K562 (cell line): ENCODE measurements around the gene ABCG1. TPM values are rescaled to one million over a fixed set of nuclear protein-coding genes. Genes with fewer than 3 reads are reported as not detected.

ENCODE experiments used
- ATF3 ChIP-seq, 2 experiments: fragments of 450-650 bp in 1 of 2; sonication (generic) in 1 of 2; formaldehyde crosslinking in 1 of 2; IDR thresholded peaks in 1 of 2; conservative IDR thresholded peaks in 1 of 2; 2 replicates each; pipeline versions ENCODE4 v1.6.1 to v1.8.1; 2016 to 2023; ENCODE audit warnings: mild to moderate bottlenecking in 2 of 2, moderate library complexity in 2 of 2, inconsistent platforms in 1 of 2, missing genetic modification reagents in 1 of 2
- ATF7 ChIP-seq: fragments of 450-650 bp; IDR thresholded peaks from 2 replicates; pipeline ENCODE4 v1.7.1; 2014; ENCODE audit warnings: mild to moderate bottlenecking, moderate library complexity
- BCL6 ChIP-seq: fragments of 250-450 bp; sonication (Bioruptor Pico); IDR thresholded peaks from 2 replicates; pipeline ENCODE4 v1.4.0; 2020
- CEBPB ChIP-seq: fragments of 450-650 bp; IDR thresholded peaks from 2 replicates; pipeline ENCODE4 v1.6.1; 2016; ENCODE audit warnings: missing genetic modification characterization, missing compliant biosample characterization
- CEBPG ChIP-seq, 3 experiments: fragments of 200-800 bp in 1 of 3; sonication (Bioruptor generic) in 1 of 3; sonication (generic) in 1 of 3; formaldehyde crosslinking in 1 of 3; IDR thresholded peaks in 2 of 3; conservative IDR thresholded peaks in 1 of 3; 2 replicates each; pipeline versions ENCODE4 v1.6.1 to v1.8.0; 2016 to 2022; ENCODE audit warnings: missing compliant biosample characterization in 2 of 3, missing genetic modification characterization in 2 of 3, mild to moderate bottlenecking in 1 of 3, missing genetic modification reagents in 1 of 3
- HSF4 ChIP-seq: fragments of 250-450 bp; sonication (Bioruptor Pico); IDR thresholded peaks from 2 replicates; pipeline ENCODE4 v2.1.2; 2022; ENCODE audit warnings: mild to moderate bottlenecking, moderate library complexity, borderline replicate concordance
- JUND ChIP-seq, 2 experiments: IDR thresholded peaks; 2 replicates in 1 of 2; 3 replicates in 1 of 2; pipeline ENCODE4 v1.6.1; 2011; ENCODE audit warnings: borderline replicate concordance in 2 of 2, low read depth in 2 of 2, low read length in 2 of 2, improper control_type of control experiment in 1 of 2, missing biosample characterization in 1 of 2, missing genetic modification characterization in 1 of 2, missing genetic modification reagents in 1 of 2
- MEF2D ChIP-seq: conservative IDR thresholded peaks from 2 replicates; pipeline ENCODE4 v1.6.1; 2016; ENCODE audit warnings: low read depth, missing genetic modification characterization, missing compliant biosample characterization
- PML ChIP-seq: IDR thresholded peaks from 2 replicates; pipeline ENCODE4 v1.6.1; 2012; ENCODE audit warnings: low read length, inconsistent platforms
- RUNX1 ChIP-seq: sonication (generic); IDR thresholded peaks from 2 replicates; pipeline ENCODE4 v1.6.1; 2016; ENCODE audit warnings: antibody characterized with exemption, low read depth
- SAFB ChIP-seq: fragments of 200-400 bp; formaldehyde crosslinking; IDR thresholded peaks from 2 replicates; pipeline ENCODE4 v1.6.1; 2017; ENCODE audit warnings: low read depth, low read length, borderline replicate concordance
- TCFL5 ChIP-seq: fragments of 250-450 bp; sonication (Bioruptor Pico); conservative IDR thresholded peaks from 2 replicates; pipeline ENCODE4 v1.6.1; 2021; ENCODE audit warnings: mild to moderate bottlenecking, moderate library complexity, matching md5 sums
- ZBTB9 ChIP-seq: fragments of 450-650 bp; formaldehyde crosslinking; IDR thresholded peaks from 2 replicates; pipeline ENCODE4 v1.4.0; 2020; ENCODE audit warnings: mild to moderate bottlenecking, moderate library complexity
- ZFX ChIP-seq: sonication (generic); formaldehyde crosslinking; IDR thresholded peaks from 2 replicates; pipeline ENCODE4 v1.8.0; 2022; ENCODE audit warnings: mild to moderate bottlenecking, missing genetic modification reagents, moderate library complexity
- ZKSCAN1 ChIP-seq: fragments of 150-350 bp; IDR thresholded peaks from 2 replicates; pipeline ENCODE4 v1.6.1; 2016; ENCODE audit warnings: low read depth, low read length
- ZNF175 ChIP-seq: fragments of 200-800 bp; sonication (Bioruptor generic); IDR thresholded peaks from 2 replicates; pipeline ENCODE4 v1.6.1; 2016; ENCODE audit warnings: low read depth, mild to moderate bottlenecking, missing genetic modification characterization, missing compliant biosample characterization
- ZNF518B ChIP-seq: fragments of 250-450 bp; sonication (Bioruptor Pico); IDR thresholded peaks from 2 replicates; pipeline ENCODE4 v1.5.0; 2021; ENCODE audit warnings: mild to moderate bottlenecking, moderate library complexity
- ZNF699 ChIP-seq: fragments of 250-450 bp; sonication (Bioruptor Pico); IDR thresholded peaks from 2 replicates; pipeline ENCODE4 v1.8.0; 2021; ENCODE audit warnings: mild to moderate bottlenecking, moderate library complexity; ENCODE audit not compliant: insufficient replicate concordance
- ZSCAN32 ChIP-seq: fragments of 450-650 bp; formaldehyde crosslinking; IDR thresholded peaks from 2 replicates; pipeline ENCODE4 v1.4.0; 2020; ENCODE audit warnings: mild to moderate bottlenecking, moderate library complexity
- polyA plus RNA-seq, 8 experiments: library from polyadenylated mRNA; depleted of rRNA in 4 of 8; stranded (reverse) in 5 of 8; unstranded in 3 of 8; fragments of >200 nt; fragmentation: Nextera tagmentation in 2 of 8; fragmentation: Illumina TruSeq in 1 of 8; extraction: Ambion mirVana in 2 of 8; extraction: Trizol in 1 of 8; gene quantifications; 2 replicates each; pipeline versions ENCODE4 v1.2.1 to v1.2.3, GENCODE V29; 2011 to 2014; ENCODE audit warnings: inconsistent platforms in 1 of 8, missing spikeins in 1 of 8
- total RNA-seq, 7 experiments: library from RNA; depleted of rRNA in 6 of 7; stranded (reverse); fragments of >200 nt in 6 of 7; fragmentation: Illumina TruSeq in 2 of 7; extraction: Trizol in 2 of 7; gene quantifications; 2 replicates each; pipeline versions ENCODE4 v1.2.1 to v1.2.3, GENCODE V29; 2011 to 2021; ENCODE audit warnings: low replicate concordance in 1 of 7
- TF ChIP-seq, protein P1 (sequence below): fragments of 450-650 bp; IDR thresholded peaks from 2 replicates; pipeline ENCODE4 v1.6.1; 2016

The ABCG1 gene
- total and polyA plus RNA-seq, 9 of the 15 experiments (the other 6 are each of a cell fraction or from before 2014, with no cell fraction given), result 0.04 to 0.09 TPM; not detected in 7

GRCh38 chr21:42195378-42196031 is 23.4 kb upstream of the ABCG1 start (continued):
- TF ChIP-seq ZBTB9 (CRISPR knock-in tag) (0 out of 2 replicates have a peak, but pooled peaks have one; percentile 30), RUNX1 (no peak), ZNF518B (CRISPR knock-in tag) (no peak), ZNF175 (CRISPR knock-in tag) (peak; percentile 90), PML (no peak), CEBPB (tag) (peak; percentile 44; the same call in 1 of the 2 replicates), CEBPG (CRISPR knock-in tag; IDR thresholded peaks at IDR 0.05) (peak; percentile 82), CEBPG (tag; conservative IDR thresholded peaks at IDR 0.05 in 1 of 2, IDR thresholded peaks at IDR 0.05 in 1 of 2) (peak; percentile 86 to 95), MEF2D (tag) (no peak), ATF3 (IDR thresholded peaks at IDR 0.05) (peak; percentile 82), ATF3 (CRISPR knock-in tag; conservative IDR thresholded peaks at IDR 0.05) (no peak), ATF7 (peak; percentile 62), ZKSCAN1 (no peak), JUND (IDR thresholded peaks at IDR 0.05; ENCODE audit: borderline replicate concordance, low read depth, low read length) (peak; percentile 39; the same call in 1 of the 2 replicates), JUND (tag; IDR thresholded peaks at IDR 0.05; ENCODE audit: borderline replicate concordance, low read depth, low read length) (no peak), SAFB (no peak), HSF4 (CRISPR knock-in tag) (no peak), ZSCAN32 (CRISPR knock-in tag) (peak; percentile 62; the same call in 1 of the 2 replicates), TCFL5 (no peak), ZNF699 (no peak), BCL6 (0 out of 2 replicates have a peak, but pooled peaks have one; percentile 78), ZFX (CRISPR knock-in tag) (no peak)
- TF ChIP-seq, protein P1, sequence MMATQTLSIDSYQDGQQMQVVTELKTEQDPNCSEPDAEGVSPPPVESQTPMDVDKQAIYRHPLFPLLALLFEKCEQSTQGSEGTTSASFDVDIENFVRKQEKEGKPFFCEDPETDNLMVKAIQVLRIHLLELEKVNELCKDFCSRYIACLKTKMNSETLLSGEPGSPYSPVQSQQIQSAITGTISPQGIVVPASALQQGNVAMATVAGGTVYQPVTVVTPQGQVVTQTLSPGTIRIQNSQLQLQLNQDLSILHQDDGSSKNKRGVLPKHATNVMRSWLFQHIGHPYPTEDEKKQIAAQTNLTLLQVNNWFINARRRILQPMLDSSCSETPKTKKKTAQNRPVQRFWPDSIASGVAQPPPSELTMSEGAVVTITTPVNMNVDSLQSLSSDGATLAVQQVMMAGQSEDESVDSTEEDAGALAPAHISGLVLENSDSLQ, result peak; percentile 82
